HepG2 (cell line): ENCODE measurements around the gene BEAN1. TPM values are rescaled to one million over a fixed set of nuclear protein-coding genes. Genes with fewer than 3 reads are reported as not detected.

Experiments
- ATAC-seq: fragments of 200-7000 bp; cut with Tn5 transposase; 3 replicates; pipeline ENCODE4 v1.9.1; 2020; ENCODE audit warnings: mild to moderate bottlenecking, moderate library complexity
- BruUV-seq: library from RNA; stranded (reverse); fragments of 400-500 nt; replicated peaks from 2 replicates; lab custom pipeline; 2021; lab: Mats Ljungman, UMichigan
- CTCF ChIA-PET: fragments of 300-600 bp; formaldehyde crosslinking; extraction: SDS; loops from one replicate; lab custom pipeline; 2021; ENCODE audit warnings: low total read pairs, inconsistent platforms, low intra/inter-chr PET ratio; lab: Yijun Ruan, JAX
- POLR2A ChIA-PET: fragments of 350-600 bp; sonication (Branson Sonifier 250); formaldehyde crosslinking; loops from one replicate; lab custom pipeline; 2020; ENCODE audit warnings: antibody characterized with exemption, inconsistent platforms; lab: Yijun Ruan, JAX
- DNase-seq: peaks from one replicate; pipeline ENCODE4 v3.0.0-alpha.2; 2015; ENCODE audit warnings: low spot score
- FAIRE-seq: peaks from 3 replicates; lab custom pipeline; 2011; peaks lifted over from hg19 to GRCh38; lab: Jason Lieb, UNC
- H2AFZ ChIP-seq: one replicate; pipeline ENCODE4 v1.6.1; 2011; ENCODE audit warnings: low read length, inconsistent platforms
- H3K27ac ChIP-seq: fragments of 300-600 bp; 3 replicates; pipeline ENCODE4 v1.8.0; 2011; ENCODE audit warnings: mixed run types, mild to moderate bottlenecking, mixed read lengths, low read length, inconsistent platforms; ENCODE audit not compliant: insufficient read depth; ENCODE audit errors: extremely low read length
- H3K27me3 ChIP-seq, 2 experiments: fragments of 200-600 bp in 1 of 2; 2 replicates in 1 of 2; 3 replicates in 1 of 2; pipeline versions ENCODE4 v1.6.0 to v1.8.0; 2011; ENCODE audit warnings: low read length in 2 of 2, mild to moderate bottlenecking in 2 of 2, moderate library complexity in 2 of 2, inconsistent platforms in 1 of 2; ENCODE audit not compliant: insufficient read depth in 2 of 2, control insufficient read depth in 1 of 2
- H3K36me3 ChIP-seq, 2 experiments: fragments of 200-600 bp in 1 of 2; replicated peaks in 1 of 2; 2 replicates in 1 of 2; 3 replicates in 1 of 2; pipeline versions ENCODE4 v1.5.1 to v1.8.0; 2011; ENCODE audit warnings: low read length in 2 of 2, inconsistent platforms in 1 of 2; ENCODE audit not compliant: insufficient read depth in 2 of 2, control insufficient read depth in 1 of 2
- H3K4me1 ChIP-seq: 2 replicates; pipeline ENCODE4 v1.5.1; 2012; ENCODE audit warnings: low read length, inconsistent platforms; ENCODE audit not compliant: insufficient read depth
- H3K4me2 ChIP-seq: 2 replicates; pipeline ENCODE4 v1.6.0; 2011; ENCODE audit warnings: low read depth, low read length, inconsistent platforms
- H3K4me3 ChIP-seq, 3 experiments: fragments of 200-600 bp in 1 of 3; sonication (generic), shearing (Covaris generic) in 1 of 3; replicated peaks in 1 of 3; 2 replicates each; pipeline ENCODE4 v1.5.1; 2011 to 2016; ENCODE audit warnings: low read length in 3 of 3, inconsistent platforms in 2 of 3, low read depth in 2 of 3, mild to moderate bottlenecking in 2 of 3, control low read depth in 1 of 3, mixed read lengths in 1 of 3; ENCODE audit not compliant: insufficient read depth in 1 of 3
- H3K79me2 ChIP-seq: one replicate; pipeline ENCODE4 v1.6.1; 2011; ENCODE audit warnings: low read length, inconsistent platforms; ENCODE audit not compliant: insufficient read depth
- H3K9ac ChIP-seq: 2 replicates; pipeline ENCODE4 v1.6.0; 2011; ENCODE audit warnings: mild to moderate bottlenecking, low read depth, low read length, inconsistent platforms; ENCODE audit not compliant: insufficient read depth
- H3K9me3 ChIP-seq: 2 replicates; pipeline ENCODE4 v1.5.1; 2012; ENCODE audit warnings: mild to moderate bottlenecking, low read length
- H4K20me1 ChIP-seq: 2 replicates; pipeline ENCODE4 v1.6.0; 2011; ENCODE audit warnings: inconsistent platforms, mild to moderate bottlenecking, low read length, moderate library complexity; ENCODE audit not compliant: insufficient read depth
- CBX1 ChIP-seq: IDR thresholded peaks from one replicate; pipeline ENCODE4 v1.6.1; 2016; ENCODE audit warnings: antibody characterized with exemption, low read depth
- NR2F1 ChIP-seq, 2 experiments: fragments of 450-650 bp in 1 of 2; formaldehyde crosslinking in 1 of 2; IDR thresholded peaks; 2 replicates each; pipeline versions ENCODE4 v1.5.0 to v1.6.1; 2016 to 2020; ENCODE audit warnings: mild to moderate bottlenecking in 1 of 2, missing compliant biosample characterization in 1 of 2, missing genetic modification reagents in 1 of 2, moderate library complexity in 1 of 2
- TSC22D2 ChIP-seq: sonication (generic); formaldehyde crosslinking; IDR thresholded peaks from 2 replicates; pipeline ENCODE4 v1.5.1; 2020; ENCODE audit warnings: missing genetic modification reagents, mild to moderate bottlenecking, borderline replicate concordance
- ZNF10 ChIP-seq: sonication (generic); formaldehyde crosslinking; IDR thresholded peaks from 2 replicates; pipeline ENCODE4 v1.4.0; 2020; ENCODE audit warnings: mild to moderate bottlenecking, low read depth, missing genetic modification reagents, borderline replicate concordance
- ZNF589 ChIP-seq: sonication (generic); formaldehyde crosslinking; conservative IDR thresholded peaks from 2 replicates; pipeline ENCODE4 v1.8.0; 2022; ENCODE audit warnings: mild to moderate bottlenecking, moderate library complexity, missing genetic modification reagents
- in situ Hi-C: cut with HindIII; loops from 2 replicates; pipeline ENCODE4 v1.10.0; 2017; ENCODE audit warnings: low pct_unique_long_range_greater_than_20kb; ENCODE audit not compliant: extremely low pct_ligation_motif_present
- intact Hi-C: fragments of 100-400 bp; cut with micrococcal nuclease; formaldehyde crosslinking; loops from one replicate; pipeline ENCODE4 v1.10.0; 2022; ENCODE audit not compliant: unreplicated experiment
- polyA plus RNA-seq, 8 experiments: library from polyadenylated mRNA; depleted of rRNA in 3 of 8; stranded (reverse) in 7 of 8; unstranded in 1 of 8; fragments of >200 nt; fragmentation: Illumina TruSeq in 4 of 8; extraction: Trizol in 4 of 8; gene quantifications; 2 replicates each; pipeline versions ENCODE4 v1.2.1 to v1.2.3, GENCODE V29; 2011 to 2016; ENCODE audit warnings: low read depth in 4 of 8, missing spikeins in 1 of 8, mixed read lengths in 1 of 8; ENCODE audit not compliant: insufficient read depth in 1 of 8
- total RNA-seq, 5 experiments: library from RNA; depleted of rRNA; stranded (reverse); fragments of >200 nt; fragmentation: Illumina TruSeq; extraction: Trizol; gene quantifications; 2 replicates each; pipeline ENCODE4 v1.2.3, GENCODE V29; 2016; ENCODE audit warnings: low read depth in 1 of 5
- TF ChIP-seq, protein P1 (sequence below): sonication (generic); formaldehyde crosslinking; conservative IDR thresholded peaks from 2 replicates; pipeline ENCODE4 v1.4.0; 2020; ENCODE audit warnings: missing genetic modification reagents

The BEAN1 gene
- total and polyA plus RNA-seq, 2 of the 13 experiments (the other 11 are each of a cell fraction or from before 2014, with no cell fraction given), result 0.53 to 1.4 TPM

DNA sequence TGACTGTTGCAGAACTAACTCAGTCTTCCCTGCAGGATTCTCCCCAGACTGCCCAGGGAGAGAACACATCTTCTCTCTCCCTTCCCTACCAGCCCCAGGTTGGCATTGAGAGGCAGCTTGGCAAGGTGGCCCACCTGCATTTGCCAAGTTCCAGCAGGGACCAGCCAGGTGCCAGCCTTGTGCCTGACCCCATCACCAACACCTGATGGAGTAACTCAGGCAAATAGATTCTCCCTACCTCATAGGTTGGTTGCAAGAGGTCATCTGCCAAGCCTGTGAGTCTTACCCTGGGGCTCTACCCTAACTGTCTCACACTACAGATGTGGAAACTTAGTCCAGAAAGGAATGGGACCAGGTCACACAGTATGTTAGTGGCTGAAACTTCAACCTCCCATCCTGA is 20.4 kb downstream of the BEAN1 start:
- no peaks in the 10 kb centered on the region for H3K79me2 ChIP-seq
- no peak overlapping the region for H3K4me2 ChIP-seq
- no peak overlapping the region for H3K27ac ChIP-seq
- no peaks in the 10 kb centered on the region for H3K36me3 ChIP-seq
- H3K9me3 ChIP-seq, result no peaks in the 10 kb centered on the region
- no peak overlapping the region for H3K9ac ChIP-seq
- no peaks in the 10 kb centered on the region for H4K20me1 ChIP-seq
- peaks cover 0 to under 1% of the 10 kb centered on the region in 2 experiments; a peak in 2 of 5 replicates for H3K27me3 ChIP-seq
- peaks cover 10% of the 10 kb centered on the region for H3K4me1 ChIP-seq
- no peak overlapping the region for H2AFZ ChIP-seq
- ChIA-PET POLR2A (interaction anchor here (1.2 kb wide), 1 partner anchor 14 kb away, joined by 3 read pairs; no protein-coding TSS in a partner anchor), CTCF (no interaction called here)
- FAIRE-seq, result no peak
- H3K4me3 ChIP-seq, result no peak overlapping the region
- TF ChIP-seq ZNF589 (CRISPR knock-in tag) (no peak), ZNF10 (CRISPR knock-in tag) (no peak), TSC22D2 (CRISPR knock-in tag) (no peak), CBX1 (no peak), NR2F1 (CRISPR knock-in tag; IDR thresholded peaks at IDR 0.05) (no peak)
- TF ChIP-seq, protein P1, sequence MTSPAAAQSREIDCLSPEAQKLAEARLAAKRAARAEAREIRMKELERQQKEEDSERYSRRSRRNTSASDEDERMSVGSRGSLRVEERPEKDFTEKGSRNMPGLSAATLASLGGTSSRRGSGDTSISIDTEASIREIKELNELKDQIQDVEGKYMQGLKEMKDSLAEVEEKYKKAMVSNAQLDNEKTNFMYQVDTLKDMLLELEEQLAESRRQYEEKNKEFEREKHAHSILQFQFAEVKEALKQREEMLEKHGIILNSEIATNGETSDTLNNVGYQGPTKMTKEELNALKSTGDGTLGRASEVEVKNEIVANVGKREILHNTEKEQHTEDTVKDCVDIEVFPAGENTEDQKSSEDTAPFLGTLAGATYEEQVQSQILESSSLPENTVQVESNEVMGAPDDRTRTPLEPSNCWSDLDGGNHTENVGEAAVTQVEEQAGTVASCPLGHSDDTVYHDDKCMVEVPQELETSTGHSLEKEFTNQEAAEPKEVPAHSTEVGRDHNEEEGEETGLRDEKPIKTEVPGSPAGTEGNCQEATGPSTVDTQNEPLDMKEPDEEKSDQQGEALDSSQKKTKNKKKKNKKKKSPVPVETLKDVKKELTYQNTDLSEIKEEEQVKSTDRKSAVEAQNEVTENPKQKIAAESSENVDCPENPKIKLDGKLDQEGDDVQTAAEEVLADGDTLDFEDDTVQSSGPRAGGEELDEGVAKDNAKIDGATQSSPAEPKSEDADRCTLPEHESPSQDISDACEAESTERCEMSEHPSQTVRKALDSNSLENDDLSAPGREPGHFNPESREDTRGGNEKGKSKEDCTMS (CRISPR knock-in tag), result no peak
- DNase-seq, result no peak
- no TSS peak for BruUV-seq
- intact Hi-C loops, result no loop called here
- no peak for ATAC-seq
- in situ Hi-C loops, result loop anchor here (5.0 kb wide), 1 partner anchor 40 kb away; no protein-coding TSS in a partner anchor
